ENCODE measurements around the gene CRTC3. TPM values are rescaled to one million over a fixed set of nuclear protein-coding genes. Genes with fewer than 3 reads are reported as not detected.
A peak's percentile ranks its signal among the peaks of the same experiment; 100 is the strongest.

Gene CRTC3
- total and polyA plus RNA-seq, 2 of the 13 experiments (the other 11 are each of a cell fraction or from before 2014, with no cell fraction given) = 8.4 to 11.8 TPM

GRCh38 chr15:90665288-90666134, 135.8 kb downstream of the CRTC3 start (continued):
- TF ChIP-seq RERE (CRISPR knock-in tag; IDR thresholded peaks at IDR 0.05; ENCODE audit: low read depth) (no peak), ZNF264 (CRISPR knock-in tag; IDR thresholded peaks at IDR 0.05) (no peak), NFIB (CRISPR knock-in tag; IDR thresholded peaks at IDR 0.05; ENCODE audit: borderline replicate concordance) (no peak), IRF9 (CRISPR knock-in tag; IDR thresholded peaks at IDR 0.05; ENCODE audit: borderline replicate concordance) (no peak), ZNF292 (CRISPR knock-in tag; IDR thresholded peaks at IDR 0.05; ENCODE audit: borderline replicate concordance, low read depth) (0 out of 2 replicates have a peak, but pooled peaks have one; percentile 23), PHF8 (CRISPR knock-in tag; IDR thresholded peaks at IDR 0.05) (peak; percentile 85), ZBTB25 (CRISPR knock-in tag; IDR thresholded peaks at IDR 0.05) (no peak; the same call in 1 of the 2 replicates), ZNF547 (CRISPR knock-in tag; IDR thresholded peaks at IDR 0.05) (0 out of 2 replicates have a peak, but pooled peaks have one; percentile 28), SPEN (CRISPR knock-in tag; IDR thresholded peaks at IDR 0.05; ENCODE audit: low read depth) (no peak), ZNF768 (CRISPR knock-in tag; IDR thresholded peaks at IDR 0.05) (peak; percentile 15; the same call in 1 of the 2 replicates), MLLT10 (CRISPR knock-in tag; IDR thresholded peaks at IDR 0.05) (no peak), PRDM4 (CRISPR knock-in tag; IDR thresholded peaks at IDR 0.05; ENCODE audit: borderline replicate concordance) (no peak), IRF1 (CRISPR knock-in tag; IDR thresholded peaks at IDR 0.05; ENCODE audit: low read depth) (no peak), KLF11 (CRISPR knock-in tag; IDR thresholded peaks at IDR 0.05) (no peak), ZBTB44 (CRISPR knock-in tag; IDR thresholded peaks at IDR 0.05) (no peak)
